Endodermal cell (in vitro differentiated cells): ENCODE measurements around the gene NUP50. TPM values are rescaled to one million over a fixed set of nuclear protein-coding genes. Genes with fewer than 3 reads are reported as not detected.

Source experiments
- DNase-seq: peaks from one replicate; pipeline ENCODE4 v3.0.0-alpha.2; 2017
- H3K27ac ChIP-seq: 2 replicates; pipeline ENCODE4 v1.5.1; 2013; ENCODE audit warnings: mild to moderate bottlenecking, low read depth, low read length, moderate library complexity
- H3K27me3 ChIP-seq: 2 replicates; pipeline ENCODE4 v1.6.1; 2013; ENCODE audit warnings: mild to moderate bottlenecking, low read length, moderate library complexity; ENCODE audit not compliant: insufficient read depth, control insufficient read depth, poor library complexity, severe bottlenecking
- H3K36me3 ChIP-seq: 2 replicates; pipeline ENCODE4 v1.7.0; 2013; ENCODE audit warnings: mild to moderate bottlenecking, low read length, moderate library complexity; ENCODE audit not compliant: control insufficient read depth, insufficient read depth
- H3K4me1 ChIP-seq: one replicate; pipeline ENCODE4 v1.7.0; 2013; ENCODE audit warnings: low read length; ENCODE audit not compliant: control insufficient read depth, insufficient read depth
- H3K4me3 ChIP-seq: 2 replicates; pipeline ENCODE4 v1.5.1; 2013; ENCODE audit warnings: mild to moderate bottlenecking, low read length, moderate library complexity
- H3K9ac ChIP-seq: 2 replicates; pipeline ENCODE4 v1.6.1; 2013; ENCODE audit warnings: mild to moderate bottlenecking, low read length, moderate library complexity; ENCODE audit not compliant: poor library complexity, severe bottlenecking; ENCODE audit errors: extremely low read depth
- H3K9me3 ChIP-seq: 2 replicates; pipeline ENCODE4 v1.6.1; 2013; ENCODE audit warnings: mild to moderate bottlenecking, low read length, moderate library complexity; ENCODE audit not compliant: control insufficient read depth
- H3K27ac Mint-ChIP-seq: 2 replicates; pipeline ENCODE4 v1.8.0; 2020; ENCODE audit warnings: mixed read lengths
- H3K27me3 Mint-ChIP-seq: 2 replicates; pipeline ENCODE4 v1.8.0; 2021; ENCODE audit warnings: mild to moderate bottlenecking, mixed read lengths; ENCODE audit not compliant: insufficient read depth
- H3K36me3 Mint-ChIP-seq: 2 replicates; pipeline ENCODE4 v1.8.0; 2020; ENCODE audit warnings: low read depth, mixed read lengths
- H3K4me1 Mint-ChIP-seq: 2 replicates; pipeline ENCODE4 v1.8.0; 2020; ENCODE audit warnings: mixed read lengths
- H3K4me3 Mint-ChIP-seq: 2 replicates; pipeline ENCODE4 v1.8.0; 2020; ENCODE audit warnings: mild to moderate bottlenecking, moderate library complexity, mixed read lengths
- H3K9me3 Mint-ChIP-seq: 2 replicates; pipeline ENCODE4 v1.8.0; 2020; ENCODE audit warnings: mild to moderate bottlenecking, mixed read lengths
- CTCF ChIP-seq: fragments of 200-600 bp; sonication (generic); conservative IDR thresholded peaks from 2 replicates; pipeline ENCODE4 v1.5.0; 2021; ENCODE audit warnings: antibody characterized with exemption, mild to moderate bottlenecking
- WGBS, 2 experiments: methylation state at CpG; one replicate each; pipeline versions ENCODE4 v1.1.5 to v1.1.7; 2013; ENCODE audit warnings: missing lambda C conversion rate in 2 of 2, mixed read lengths in 1 of 2; ENCODE audit not compliant: insufficient coverage in 1 of 2, insufficient read length in 1 of 2; 5-methylcytosine and 5-hydroxymethylcytosine counted together
- total RNA-seq, 2 donors: library from RNA; stranded (reverse); fragmentation: NEBNext Ultra II Directional in 1 of 2; extraction: Animal tissue kit (Norgen Biotek cat#: 25700) in 1 of 2; gene quantifications; 2 replicates in 1 of 2; 3 replicates in 1 of 2; pipeline ENCODE4 v1.2.1, GENCODE V29; 2021

NUP50 gene
- total RNA-seq, 2 donors from 2014 or later: 101 to 115 TPM

GRCh38 chr22:45134313-45134712 lies 29.4 kb upstream of the NUP50 start:
- TF ChIP-seq CTCF: no peak
- Mint-ChIP-seq H3K4me3 (no peak overlapping the region), H3K4me1 (peaks cover 8% of the 10 kb centered on the region), H3K36me3 (peaks cover 28% of the 10 kb centered on the region), H3K9me3 (peaks cover 18% of the 10 kb centered on the region), H3K27ac (no peak overlapping the region), H3K27me3 (no peaks in the 10 kb centered on the region)
- Histone ChIP-seq H3K4me1 (no peaks in the 10 kb centered on the region), H3K36me3 (peaks cover 16% of the 10 kb centered on the region), H3K4me3 (peak overlapping the region; percentile 66), H3K9ac (no peak overlapping the region), H3K9me3 (peaks cover 17% of the 10 kb centered on the region), H3K27ac (no peak overlapping the region), H3K27me3 (no peaks in the 10 kb centered on the region)
- WGBS, 2 experiments: 93 to 100% methylated on average over 1 to 5 of the region's 5 CpGs
- no peak for DNase-seq

DNA sequence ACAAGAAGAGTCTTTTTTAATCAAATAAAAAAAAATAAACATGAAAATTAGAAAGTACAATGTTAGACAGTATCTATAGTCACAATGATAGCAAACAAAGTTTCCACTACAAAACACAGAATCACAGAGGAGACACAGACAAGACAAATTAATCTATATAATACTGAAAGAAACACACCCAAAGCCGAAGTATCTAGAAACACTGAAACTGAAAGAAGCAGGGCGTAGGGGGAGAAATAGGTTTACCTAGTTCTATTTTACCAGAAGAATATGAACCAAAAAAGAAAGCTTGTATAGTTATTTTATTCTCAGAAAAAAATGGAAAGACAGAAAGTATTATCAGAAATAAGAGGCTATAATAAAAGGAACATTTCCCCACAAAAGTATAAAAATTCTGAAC lies 27.1 kb upstream of the NUP50 start:
- peaks cover 17% of the 10 kb centered on the region for H3K9me3 ChIP-seq
- H3K9ac ChIP-seq: no peak overlapping the region
- Mint-ChIP-seq H3K27ac (no peak overlapping the region), H3K4me1 (peaks cover 8% of the 10 kb centered on the region), H3K27me3 (no peaks in the 10 kb centered on the region), H3K36me3 (peaks cover 36% of the 10 kb centered on the region), H3K9me3 (peaks cover 18% of the 10 kb centered on the region), H3K4me3 (no peak overlapping the region)
- TF ChIP-seq CTCF: no peak
- DNase-seq: no peak
- H3K27ac ChIP-seq: no peak overlapping the region
- H3K4me3 ChIP-seq: no peak overlapping the region
- WGBS, 2 experiments: 80% methylated on average over 1 of the region's 2 CpGs; no CpG with 5 or more reads in 1 of the 2 experiments
- no peaks in the 10 kb centered on the region for H3K27me3 ChIP-seq
- H3K4me1 ChIP-seq: no peaks in the 10 kb centered on the region
- peaks cover 16% of the 10 kb centered on the region for H3K36me3 ChIP-seq

DNA sequence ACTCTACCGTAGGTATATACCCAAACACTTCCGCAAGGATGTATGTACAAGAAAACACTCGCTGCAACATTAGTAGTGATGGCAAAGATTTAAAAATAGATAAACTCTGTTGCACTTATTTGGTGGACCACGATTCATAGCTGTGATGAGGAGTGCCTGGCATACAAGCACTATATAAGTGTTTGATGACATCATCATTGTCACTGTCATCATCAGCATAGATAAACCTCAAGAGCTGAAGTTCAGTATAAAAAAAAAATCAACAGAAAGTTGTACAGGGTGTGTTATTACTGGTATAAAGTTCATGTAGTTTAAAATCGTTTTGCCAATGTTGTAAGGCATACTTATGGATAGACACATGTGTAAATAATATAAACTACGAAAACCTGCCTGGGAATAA lies 24.0 kb upstream of the NUP50 start:
- TF ChIP-seq CTCF: no peak
- peaks cover 5% of the 10 kb centered on the region for H3K36me3 ChIP-seq
- H3K4me1 ChIP-seq: no peaks in the 10 kb centered on the region
- Mint-ChIP-seq H3K27me3 (no peaks in the 10 kb centered on the region), H3K36me3 (peaks cover 38% of the 10 kb centered on the region), H3K4me1 (peaks cover 8% of the 10 kb centered on the region), H3K4me3 (no peak overlapping the region), H3K9me3 (peaks cover 30% of the 10 kb centered on the region), H3K27ac (no peak overlapping the region)
- DNase-seq: no peak
- 85 to 97% methylated on average over 3 to 6 of the region's 6 CpGs for WGBS, 2 experiments
- no peak overlapping the region for H3K4me3 ChIP-seq
- H3K9me3 ChIP-seq: peaks cover 22% of the 10 kb centered on the region
- no peak overlapping the region for H3K27ac ChIP-seq
- H3K9ac ChIP-seq: no peak overlapping the region
- no peaks in the 10 kb centered on the region for H3K27me3 ChIP-seq
